LoVo (cell line): Measurements from ENCODE around the gene DYSF.

Experiments
- DNase-seq: peaks from one replicate; pipeline ENCODE4 v3.0.0-alpha.2; 2016; ENCODE audit warnings: low spot score

Gene DYSF

DNA sequence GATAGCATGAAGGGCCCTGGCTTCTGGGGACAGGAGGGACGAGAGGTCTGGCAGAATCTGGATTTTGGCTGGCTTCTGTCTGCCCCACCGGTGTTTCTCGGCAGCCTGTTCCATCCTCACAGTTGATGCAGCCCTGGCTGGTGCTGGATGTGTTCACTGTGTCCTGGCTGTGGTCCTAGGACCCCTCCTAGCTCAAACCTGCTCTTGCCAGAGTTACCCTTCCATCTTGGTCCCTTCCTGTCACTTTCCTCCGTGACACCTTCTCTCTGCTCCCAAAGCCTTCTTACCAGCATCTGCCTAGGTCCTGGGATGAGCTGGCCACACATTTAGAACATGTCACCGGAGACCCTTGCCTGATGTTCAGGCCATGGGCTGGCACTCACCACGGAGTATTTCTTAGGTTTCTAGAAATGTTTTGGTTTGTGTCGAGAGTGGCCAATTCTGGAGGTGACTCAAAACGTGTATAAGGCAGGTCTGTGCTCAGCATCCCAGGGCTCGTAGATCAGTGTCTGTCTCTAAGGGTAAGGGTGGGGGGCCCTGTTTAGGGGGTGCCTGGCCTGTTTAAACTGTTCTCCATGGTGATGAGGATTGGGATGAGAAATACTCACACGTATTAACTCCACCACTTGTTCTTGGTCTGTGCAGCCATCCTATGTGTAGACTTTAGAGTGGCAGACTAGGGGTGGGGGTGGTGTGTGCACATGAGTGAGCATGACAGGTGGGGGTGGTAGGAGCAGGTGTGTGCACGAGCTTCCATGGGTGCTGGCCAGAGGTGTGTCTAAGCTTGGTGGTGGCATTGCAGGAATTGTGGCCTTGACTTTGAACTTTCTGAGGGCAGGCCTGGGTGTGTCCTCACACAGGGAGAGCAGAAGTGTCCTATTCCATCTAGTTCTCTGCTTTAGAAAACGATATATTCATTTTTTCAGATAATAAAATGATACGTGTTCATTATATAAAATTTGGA is 162.7 kb downstream of the DYSF start:
- no peak for DNase-seq

DNA sequence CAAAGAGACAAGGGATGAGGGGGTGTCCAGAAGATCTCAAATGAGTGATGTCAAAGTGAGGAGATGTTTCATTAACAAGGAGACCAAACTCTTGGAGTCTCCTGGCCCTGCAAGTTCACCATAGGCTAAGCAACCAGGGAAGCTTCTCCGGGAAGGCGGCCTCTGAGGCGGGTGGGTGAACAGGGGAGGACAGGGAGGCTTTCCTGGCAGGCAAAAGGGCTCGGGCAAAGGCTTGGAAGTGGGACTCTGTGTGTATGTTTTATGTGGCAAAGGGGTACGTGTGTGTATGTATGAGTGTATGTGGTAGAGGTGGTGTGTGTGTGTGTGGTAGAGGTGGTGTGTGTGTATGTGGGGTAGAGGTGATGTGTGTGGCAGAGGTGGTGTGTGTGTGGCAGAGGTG is 163.9 kb downstream of the DYSF start:
- no peak for DNase-seq

DNA sequence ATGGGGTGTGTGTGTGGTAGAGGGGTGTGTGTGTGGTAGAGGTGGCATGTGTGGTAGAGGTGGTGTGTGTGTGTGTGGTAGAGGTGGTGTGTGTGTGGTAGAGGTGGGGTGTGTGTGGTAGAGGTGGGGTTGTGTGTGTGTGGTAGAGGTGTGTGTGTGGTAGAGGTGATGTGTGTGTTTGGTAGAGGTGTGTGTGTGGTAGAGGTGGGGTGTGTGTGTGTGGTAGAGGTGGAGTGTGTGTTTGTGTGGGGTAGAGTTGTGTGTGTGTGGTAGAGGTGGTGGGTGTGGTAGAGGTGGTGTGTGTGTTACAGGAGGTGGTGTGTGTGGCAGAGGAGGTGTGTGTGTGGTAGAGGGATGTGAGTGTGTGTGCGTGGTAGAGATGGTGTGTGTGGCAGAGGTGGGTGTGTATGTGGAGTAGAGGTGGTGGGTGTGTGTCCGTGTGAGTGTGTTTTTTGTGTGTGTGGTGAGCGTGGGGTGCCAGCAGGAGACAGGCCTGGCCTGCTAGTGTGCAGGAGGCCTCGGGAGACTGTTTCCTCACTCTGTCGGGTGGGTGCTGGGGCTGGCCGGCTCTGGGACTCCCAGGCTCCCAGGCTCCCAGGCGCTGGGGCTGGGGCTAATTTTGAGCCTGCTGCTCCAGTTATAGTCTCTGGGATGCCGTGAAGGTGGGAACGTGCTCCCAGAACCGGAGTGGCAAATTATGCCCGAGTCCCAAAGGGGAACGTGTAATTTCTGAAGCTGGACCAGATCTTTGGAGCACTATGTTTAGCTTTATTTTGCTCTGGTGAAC is 165.2 kb downstream of the DYSF start:
- DNase-seq = no peak

DNA sequence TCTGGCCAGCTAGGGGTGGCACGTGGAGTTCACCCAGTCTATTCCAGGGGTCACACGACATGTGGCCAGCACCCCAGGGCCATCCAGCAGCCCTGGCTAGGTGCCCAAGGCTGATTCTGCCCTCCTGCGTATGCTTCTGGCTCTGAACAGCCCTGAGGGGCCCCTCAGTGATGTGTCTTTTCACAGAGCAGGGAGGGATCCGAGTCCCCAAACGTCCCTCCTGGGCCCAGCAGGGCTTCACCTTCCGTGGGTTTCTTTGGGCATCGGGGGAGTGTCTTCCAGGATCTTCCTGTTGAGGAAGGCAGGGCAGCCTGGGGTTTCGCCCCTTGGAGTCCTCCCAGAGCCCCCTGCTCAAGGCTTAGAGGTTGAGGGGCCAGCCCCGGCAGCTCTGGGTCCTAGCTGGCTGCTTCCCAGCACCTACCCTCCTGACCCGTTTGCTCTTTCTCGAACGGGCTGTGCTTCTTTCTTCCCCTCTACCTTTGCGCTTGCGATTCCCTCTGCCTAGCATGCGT is 165.9 kb downstream of the DYSF start:
- DNase-seq = no peak

DNA sequence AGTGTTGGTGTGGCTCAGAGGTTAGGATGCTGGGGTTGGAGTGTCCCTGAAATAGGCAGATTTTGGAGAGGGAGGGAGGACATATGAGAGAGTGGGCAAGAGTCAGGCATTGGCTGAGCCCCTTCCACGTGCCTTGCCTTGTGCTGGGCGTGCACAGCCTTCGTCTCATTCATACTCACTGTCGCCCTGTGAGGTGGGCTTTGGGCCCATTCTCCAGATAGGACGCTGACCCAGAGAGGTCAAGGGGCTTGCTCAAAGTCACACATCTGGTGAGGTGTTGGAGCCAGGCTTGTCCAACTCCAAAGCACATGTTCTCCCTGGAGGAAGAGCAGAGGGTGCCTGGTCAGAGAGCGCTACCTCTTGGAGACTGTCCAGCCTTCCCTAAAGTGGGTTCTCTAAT is 166.8 kb downstream of the DYSF start:
- no peak for DNase-seq

DNA sequence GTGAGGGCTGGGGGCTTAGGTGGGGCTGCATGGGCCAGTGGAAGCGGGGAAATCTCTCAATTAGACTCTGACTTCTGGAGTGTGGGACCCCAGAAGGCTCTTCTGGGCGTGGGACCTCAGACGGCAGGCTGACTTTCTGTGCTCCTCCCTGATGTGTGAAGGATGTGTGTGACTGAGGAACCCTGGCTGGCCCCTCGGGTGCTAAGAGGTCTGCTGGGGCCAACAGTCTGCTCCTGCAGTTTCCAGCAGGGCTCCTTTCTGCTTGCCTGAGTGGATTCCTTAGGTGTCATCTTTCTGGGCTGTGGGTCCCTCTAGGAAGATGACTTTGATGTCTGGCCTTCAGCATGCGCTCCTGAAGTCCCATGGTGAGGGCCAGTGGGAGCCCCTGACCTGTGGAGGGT is 167.5 kb downstream of the DYSF start:
- no peak for DNase-seq

DNA sequence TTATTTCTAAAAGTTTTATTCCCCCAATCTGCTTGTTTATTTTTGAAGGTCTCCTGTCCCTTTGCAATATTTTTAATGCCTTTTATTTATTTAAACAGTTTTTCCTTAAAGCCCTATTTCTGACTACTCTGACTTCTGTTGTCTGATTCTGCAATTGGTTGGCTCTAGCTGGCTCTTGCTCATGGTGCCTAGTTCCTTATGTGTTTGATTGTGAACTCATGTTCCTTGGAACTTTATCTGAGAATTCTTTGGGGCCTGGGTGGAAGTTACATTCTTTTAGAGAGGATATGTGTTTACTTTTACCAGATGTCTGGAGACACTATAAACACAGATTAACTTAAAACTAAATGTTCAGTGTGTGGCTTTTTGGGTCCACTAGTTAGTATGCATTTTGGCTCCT is 175.9 kb downstream of the DYSF start:
- no peak for DNase-seq

DNA sequence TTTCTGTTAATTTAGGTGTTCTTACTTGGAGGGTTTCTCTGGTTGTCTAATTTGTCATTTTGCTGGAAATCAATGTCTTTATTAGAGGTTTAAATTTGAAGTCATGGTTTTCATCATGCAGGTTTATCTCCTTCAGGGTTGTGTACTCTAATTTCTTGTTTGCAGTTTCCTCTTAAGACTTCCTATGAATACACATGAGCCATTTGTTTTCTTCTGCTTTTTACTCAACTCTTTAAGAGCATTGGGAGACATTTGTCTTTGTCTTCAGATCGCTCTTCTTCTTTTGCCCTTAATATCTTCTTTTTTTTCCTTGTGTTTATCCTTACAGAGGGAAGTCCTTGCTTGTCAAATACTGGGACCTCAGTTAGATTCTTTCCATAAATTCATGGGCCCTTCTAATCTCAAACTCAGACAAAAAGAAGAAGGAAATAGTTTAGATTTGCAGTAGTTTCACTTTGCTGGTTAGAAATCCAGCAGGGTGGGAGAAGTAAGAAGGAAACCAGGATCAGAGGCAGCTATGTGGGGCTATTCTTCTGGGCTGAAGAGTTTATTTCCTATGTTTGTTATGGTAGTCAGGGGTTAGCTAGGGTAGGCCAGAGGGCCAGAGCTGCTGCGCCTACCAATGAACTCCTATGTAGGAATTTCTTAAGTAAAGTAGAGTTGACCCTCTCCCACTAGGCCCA is 176.6 kb downstream of the DYSF start:
- no peak for DNase-seq

DNA sequence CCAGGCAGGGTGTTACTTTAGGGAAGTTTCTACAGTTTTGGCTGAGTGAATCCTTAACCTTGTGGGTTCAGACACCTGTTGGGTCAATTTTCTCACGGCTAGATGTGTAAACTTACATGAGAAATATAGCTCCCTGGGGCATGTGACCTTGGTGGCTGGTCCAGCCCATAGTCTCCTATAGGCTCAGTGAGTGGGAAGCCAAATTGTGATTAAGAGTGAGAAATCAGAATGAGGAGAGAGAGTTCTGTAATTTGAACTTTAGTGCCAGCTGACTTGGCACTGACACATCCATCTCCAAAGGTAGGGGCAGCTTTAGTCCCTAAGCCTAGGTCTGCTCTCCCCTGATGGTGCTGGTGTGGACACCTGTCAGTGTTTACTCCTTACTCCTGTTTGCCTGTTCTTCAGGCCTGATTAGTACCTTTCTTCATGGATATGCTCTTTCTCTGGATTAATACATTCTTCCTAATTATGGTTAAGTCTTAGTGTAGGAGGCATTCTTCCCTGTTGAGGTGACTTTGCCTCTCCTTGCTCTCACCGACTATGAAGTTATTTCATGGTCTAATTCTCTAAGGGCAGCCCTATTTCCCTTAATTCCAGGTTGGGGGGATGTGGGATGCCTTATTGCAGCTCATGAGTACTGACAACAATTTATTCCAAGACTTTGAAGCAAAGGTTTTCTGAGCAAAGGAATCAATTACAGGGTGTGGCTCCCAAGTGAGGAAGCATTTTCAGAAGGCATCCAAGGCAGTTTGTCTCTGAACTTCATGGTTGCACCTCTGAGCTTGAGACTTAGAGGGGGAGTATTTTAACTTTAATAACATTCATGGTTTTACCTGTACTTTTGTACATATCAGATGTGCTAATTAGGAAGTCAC is 177.3 kb downstream of the DYSF start:
- DNase-seq = no peak

DNA sequence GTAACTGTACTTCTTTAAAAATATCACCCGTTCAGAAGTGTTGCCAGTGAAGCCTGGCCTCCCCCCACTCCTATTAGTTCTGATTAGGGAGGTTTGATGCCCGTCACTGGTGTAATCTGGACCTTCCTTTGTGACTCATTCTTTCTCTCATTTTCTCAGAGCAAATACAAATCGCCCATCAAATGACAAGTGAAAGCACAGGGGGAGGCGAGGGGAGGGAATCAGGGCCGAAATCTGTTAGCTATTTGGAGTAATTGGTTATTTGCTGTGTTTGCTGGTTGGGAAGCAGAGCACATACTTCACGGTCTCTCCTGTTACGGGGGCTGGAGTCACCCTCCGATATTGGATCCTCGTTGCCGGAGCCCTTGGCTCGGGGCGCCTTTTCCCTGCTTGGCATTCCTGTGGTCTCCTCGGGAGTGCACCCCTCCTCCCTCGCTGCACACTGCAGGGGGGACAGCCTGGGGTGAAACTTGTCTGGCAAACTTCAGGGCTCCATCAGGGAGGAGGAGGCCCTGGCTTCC is 178.1 kb downstream of the DYSF start:
- DNase-seq = no peak

DNA sequence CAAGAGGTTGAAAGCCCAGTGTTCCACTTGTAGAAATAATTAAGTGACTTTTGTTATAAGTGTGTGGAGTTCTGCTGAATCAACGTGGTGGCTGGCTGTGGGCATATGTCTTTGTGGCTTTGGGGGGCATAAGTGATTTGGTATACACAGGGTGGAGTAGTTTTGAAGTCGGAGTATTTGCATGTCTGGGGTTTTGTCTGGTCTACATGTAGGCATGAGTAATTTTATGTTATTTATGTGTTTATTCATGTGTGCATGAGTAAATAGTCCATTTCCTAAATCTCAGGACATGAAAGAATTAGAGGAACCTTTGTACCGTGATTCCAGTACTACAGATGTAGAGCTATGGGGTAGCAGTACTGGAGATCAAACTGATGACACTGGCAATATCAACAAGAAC is 179.7 kb downstream of the DYSF start:
- DNase-seq = no peak

DNA sequence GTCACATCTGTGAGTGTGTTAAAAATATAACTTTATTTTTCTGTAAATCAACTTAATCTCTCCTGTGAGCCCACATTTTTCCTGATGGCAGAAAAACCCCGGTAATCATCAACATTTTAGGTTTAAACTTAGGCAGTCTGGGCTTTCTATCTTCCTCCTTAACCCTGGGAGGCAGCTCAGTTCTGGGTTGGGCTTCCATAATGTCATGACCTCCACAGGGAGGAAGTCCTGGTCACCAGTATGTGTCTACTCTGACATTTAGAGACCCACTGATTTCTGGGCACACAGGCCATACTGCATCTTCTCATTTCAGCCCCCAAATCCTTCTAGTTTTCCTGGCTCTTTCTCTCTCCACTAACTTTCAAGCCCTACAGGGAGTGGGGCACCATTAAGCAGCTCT is 181.2 kb downstream of the DYSF start:
- no peak for DNase-seq

DNA sequence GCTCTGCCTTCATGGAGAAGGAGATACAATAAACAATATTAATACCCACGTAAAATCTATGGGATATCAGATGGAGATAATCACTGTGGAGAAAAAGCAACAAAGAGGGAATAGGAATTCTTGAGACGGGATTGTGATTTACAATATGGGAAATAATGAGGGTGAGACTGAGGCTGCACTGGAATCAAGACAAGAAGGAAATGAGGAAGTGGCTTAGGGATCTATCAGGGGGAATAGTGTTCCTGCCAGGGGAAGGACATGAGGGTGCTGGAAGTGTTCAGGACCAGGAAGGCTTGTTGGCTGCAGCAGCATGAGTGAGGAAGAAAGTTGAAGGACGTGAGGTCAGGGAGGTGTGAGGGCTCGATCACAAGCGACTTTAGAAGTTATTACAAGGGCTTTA is 182.4 kb downstream of the DYSF start:
- DNase-seq = no peak

DNA sequence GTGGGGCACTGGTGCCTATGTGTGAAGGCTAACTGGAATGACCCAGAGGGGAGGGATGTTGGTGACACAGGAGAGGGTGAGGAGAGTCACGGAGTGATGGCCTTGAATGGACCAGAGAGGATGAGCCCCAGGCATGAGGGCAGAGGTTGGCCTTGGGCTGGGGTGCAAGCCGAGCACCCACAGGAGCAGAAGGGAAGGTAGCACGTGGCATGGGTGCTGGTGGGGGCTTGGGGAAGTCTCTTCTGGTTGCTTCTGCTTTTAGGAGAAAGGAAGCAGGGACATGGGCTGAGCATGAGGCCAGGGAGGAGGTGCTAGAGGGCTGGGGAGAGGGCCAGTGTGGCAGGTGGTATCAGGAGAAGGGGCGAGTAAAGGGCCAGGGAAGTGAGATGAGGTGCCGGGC is 183.8 kb downstream of the DYSF start:
- DNase-seq = no peak

DNA sequence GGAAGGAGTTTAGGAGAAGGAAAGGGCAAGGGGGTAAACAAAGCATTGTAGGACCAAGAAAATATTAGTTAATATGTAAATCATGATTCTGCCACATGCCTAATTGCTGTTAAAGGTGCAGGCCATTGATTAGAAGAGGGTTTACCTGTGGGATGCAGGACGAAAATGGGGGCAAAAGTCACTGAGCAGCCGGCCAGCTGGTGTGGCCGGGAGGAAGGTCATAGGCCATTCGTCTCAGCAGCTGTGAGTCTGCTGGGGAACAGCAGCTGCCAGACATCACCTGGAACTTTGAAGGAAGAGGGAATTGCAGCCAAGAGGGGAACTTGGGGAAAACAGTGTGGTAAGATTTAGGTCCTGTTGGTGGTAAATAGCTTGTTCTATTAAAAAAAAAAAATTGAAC is 184.4 kb downstream of the DYSF start:
- no peak for DNase-seq

DNA sequence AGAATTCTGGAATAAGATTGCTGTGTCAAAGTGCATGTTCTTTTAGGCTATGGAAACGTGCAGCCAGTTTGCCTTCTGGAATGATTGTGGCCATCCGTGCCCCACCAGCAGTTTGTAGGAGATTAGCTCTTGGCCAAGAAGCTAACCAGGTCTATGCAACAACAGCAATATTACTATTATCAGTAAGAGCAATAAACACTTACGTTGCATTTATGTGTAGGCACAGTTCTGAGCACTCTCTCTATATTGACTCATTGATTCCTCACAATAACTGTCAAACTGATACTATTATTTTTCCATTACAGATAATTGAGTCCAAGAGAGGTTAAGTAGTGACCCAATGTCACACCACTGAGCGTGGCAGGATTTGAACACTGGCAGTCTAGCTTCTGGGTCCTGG is 186.4 kb downstream of the DYSF start:
- DNase-seq = no peak

DNA sequence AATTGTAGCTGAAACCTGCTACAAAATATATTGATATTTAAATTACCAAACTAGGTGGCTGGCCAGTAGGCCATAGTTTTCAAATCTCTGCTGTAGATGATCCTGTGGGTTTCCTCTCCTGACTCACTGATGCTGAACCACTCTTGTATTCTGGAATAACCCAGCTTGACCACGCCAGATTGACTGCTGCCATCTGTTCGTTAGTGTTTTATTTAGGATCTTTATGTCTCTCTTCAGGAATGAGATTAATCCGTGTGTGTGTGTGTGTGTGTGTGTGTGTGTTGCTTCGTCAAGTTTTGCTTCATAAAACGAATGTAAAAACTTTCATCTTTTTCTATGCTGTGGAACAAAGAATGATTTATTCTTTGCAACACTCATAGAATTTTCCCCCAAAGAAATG is 187.1 kb downstream of the DYSF start:
- DNase-seq = no peak

DNA sequence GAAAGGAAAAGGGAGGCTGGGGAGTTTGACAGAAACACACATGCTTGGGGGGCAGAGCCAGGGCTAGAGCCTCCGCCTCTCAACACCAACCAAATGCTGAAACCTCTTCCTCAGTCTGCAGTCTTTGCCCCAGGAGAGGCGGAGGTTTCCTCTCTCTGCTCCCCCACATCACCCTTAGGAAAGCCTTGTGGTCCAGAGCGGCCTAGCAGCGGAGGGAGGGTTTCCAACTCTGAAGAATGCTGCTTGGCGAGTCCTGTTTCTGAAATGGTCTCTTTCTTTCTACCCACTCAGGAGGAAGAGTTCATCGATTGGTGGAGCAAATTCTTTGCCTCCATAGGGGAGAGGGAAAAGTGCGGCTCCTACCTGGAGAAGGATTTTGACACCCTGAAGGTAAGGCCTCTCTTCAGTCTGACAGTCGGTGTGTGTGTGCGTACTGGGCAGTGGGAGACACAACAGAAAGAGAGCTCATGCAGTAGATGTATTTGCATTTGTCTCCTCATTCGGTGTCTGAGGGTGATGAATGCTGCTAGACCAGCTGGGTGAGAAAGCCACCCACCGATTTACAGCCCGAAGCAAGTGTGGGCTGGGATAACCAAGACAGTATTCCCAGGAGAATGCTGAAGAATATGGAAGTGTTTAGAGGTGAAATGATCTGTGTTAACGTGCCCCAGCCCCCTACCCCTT is 190.5 kb downstream of the DYSF start:
- DNase-seq = no peak

DNA sequence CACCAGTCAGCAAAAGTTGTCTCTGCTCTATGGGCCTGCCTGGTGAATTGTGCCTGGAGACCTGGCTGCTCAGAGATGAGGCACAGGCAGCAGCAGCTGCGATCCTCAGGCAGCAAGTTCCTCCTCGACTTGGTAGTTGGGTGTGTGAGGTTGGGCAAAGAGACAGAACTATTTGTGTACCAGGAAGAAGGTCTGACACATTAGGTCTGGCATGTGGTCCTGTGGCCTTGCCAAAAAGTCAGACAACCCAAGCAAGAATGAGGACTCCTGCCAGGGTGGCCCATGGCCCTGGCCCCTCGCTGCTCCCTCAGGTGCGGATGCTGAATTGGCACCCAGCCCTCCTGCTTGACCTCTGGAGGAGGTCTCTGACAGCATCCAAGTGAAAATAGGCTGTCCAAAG is 192.7 kb downstream of the DYSF start:
- DNase-seq = no peak

DNA sequence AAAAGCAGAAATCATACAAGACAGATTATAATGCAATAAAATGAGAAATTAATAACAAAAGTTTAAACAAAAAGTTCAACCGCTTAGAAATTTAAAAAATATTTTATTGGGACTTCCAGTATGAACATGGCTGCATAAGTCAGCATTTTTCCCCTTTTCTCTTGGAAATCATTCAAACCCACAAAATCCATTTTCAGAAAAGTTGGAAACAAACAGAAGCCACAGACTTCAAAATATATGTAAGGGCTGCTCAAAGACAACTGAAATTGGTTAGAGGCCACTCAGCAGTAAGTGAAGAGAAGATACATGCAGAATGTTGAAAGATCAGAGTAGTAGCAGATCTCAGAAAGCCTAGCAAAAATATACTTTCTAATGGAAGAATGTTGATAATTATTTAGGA is 194.0 kb downstream of the DYSF start:
- no peak for DNase-seq

DNA sequence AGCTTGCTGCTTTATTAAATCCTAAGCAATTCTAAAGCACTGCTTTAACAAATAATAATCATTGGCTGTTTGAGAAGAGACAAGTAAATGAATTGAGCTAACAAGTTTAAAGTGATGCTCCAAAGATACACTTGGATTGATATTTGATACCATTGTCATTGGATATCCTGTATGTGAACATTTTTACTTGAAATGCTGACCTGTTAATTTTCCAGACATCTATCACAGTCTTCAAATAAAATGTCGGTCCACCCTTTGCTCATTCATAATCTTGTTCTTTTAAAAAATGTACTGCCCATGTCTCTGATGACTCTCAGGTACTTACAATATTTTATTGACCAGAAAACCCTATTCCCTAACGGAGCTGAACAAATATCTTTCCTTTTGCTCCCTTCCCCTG is 202.1 kb downstream of the DYSF start:
- no peak for DNase-seq
